Choroid plexus epithelial cell (primary cell): ENCODE measurements around the gene CCT5.

Source experiments
- DNase-seq: peaks from one replicate; pipeline ENCODE4 v3.0.0-alpha.2; 2010; ENCODE audit warnings: low read depth
- H3K4me3 ChIP-seq: 2 replicates; pipeline ENCODE4 v1.5.1; 2011; ENCODE audit warnings: low read depth, mild to moderate bottlenecking, control low read depth, low read length, moderate library complexity
- CTCF ChIP-seq: conservative IDR thresholded peaks from 2 replicates; pipeline ENCODE4 v1.5.1; 2011; ENCODE audit warnings: low read depth, mild to moderate bottlenecking, control low read depth, inconsistent platforms, low read length, moderate library complexity

Gene CCT5

GRCh38 chr5:10249948-10250805 is at the start of gene CCT5:
TSS of gene CCT5 (plus strand) at chr5:10250280. CDS start at chr5:10250341, 61 bp downstream.
- TF ChIP-seq CTCF = no peak
- DNase-seq = peak; percentile 99
- H3K4me3 ChIP-seq = peak within 1 kb of the TSS; percentile 98

- DNase-seq = peak; percentile 35
- H3K4me3 ChIP-seq = no peak overlapping the region
- TF ChIP-seq CTCF = peak; percentile 67
These were observed 48.7 kb upstream of the CCT5 start for GRCh38 chr5:10201223-10201868.

- TF ChIP-seq CTCF = no peak
- H3K4me3 ChIP-seq = no peak overlapping the region
These were observed 47.8 kb upstream of the CCT5 start for GRCh38 chr5:10202089-10202910.

GRCh38 chr5:10209004-10209403 is 41.1 kb upstream of the CCT5 start:
- TF ChIP-seq CTCF = no peak
- DNase-seq = no peak
- H3K4me3 ChIP-seq = no peak overlapping the region

More at GRCh38 chr5:10202089-10202910, 47.8 kb upstream of the CCT5 start:
- no peak for DNase-seq

- TF ChIP-seq CTCF = no peak
- H3K4me3 ChIP-seq = no peak overlapping the region
- DNase-seq = no peak
These were observed 36.8 kb upstream of the CCT5 start for GRCh38 chr5:10213316-10213715.

- no peak for DNase-seq
- H3K4me3 ChIP-seq = no peak overlapping the region
- no peak for TF ChIP-seq CTCF
These were observed 36.0 kb upstream of the CCT5 start for GRCh38 chr5:10214041-10214440.
